IMR-90 (cell line): Measurements from ENCODE around the gene TNRC6C. TPM values are rescaled to one million over a fixed set of nuclear protein-coding genes. Genes with fewer than 3 reads are reported as not detected.

Experiments
- ATAC-seq: fragments of 200-7000 bp; cut with Tn5 transposase; 2 replicates; pipeline ENCODE4 v1.9.1; 2020; ENCODE audit warnings: low read depth, mild to moderate bottlenecking, moderate library complexity
- BruUV-seq: library from RNA; stranded (reverse); fragments of 400-500 nt; replicated peaks from 2 replicates; lab custom pipeline; 2021; lab: Mats Ljungman, UMichigan
- CTCF ChIA-PET: fragments of 300-600 bp; formaldehyde crosslinking; extraction: SDS; loops from one replicate; lab custom pipeline; 2021; ENCODE audit warnings: antibody characterized with exemption; lab: Yijun Ruan, JAX
- POLR2A ChIA-PET: fragments of 300-600 bp; sonication (Branson Sonifier 250); formaldehyde crosslinking; loops from one replicate; lab custom pipeline; 2022; ENCODE audit warnings: antibody characterized with exemption; ENCODE audit not compliant: unreplicated experiment; lab: Charles Lee
- DNase-seq: peaks from one replicate; pipeline ENCODE4 v3.0.0; 2013
- H2AFZ ChIP-seq: replicated peaks from 2 replicates; pipeline ENCODE3; 2013; ENCODE audit warnings: low read length, mild to moderate bottlenecking; ENCODE audit not compliant: poor library complexity
- H2AK5ac ChIP-seq: 2 replicates; pipeline ENCODE4 v1.6.1; 2013; ENCODE audit warnings: low read depth, low read length, inconsistent platforms
- H2AK9ac ChIP-seq: replicated peaks from 2 replicates; pipeline ENCODE3; 2013; ENCODE audit warnings: mild to moderate bottlenecking, low read depth, low read length, moderate library complexity; ENCODE audit not compliant: poor library complexity
- H2BK120ac ChIP-seq: 2 replicates; pipeline ENCODE4 v1.6.1; 2013; ENCODE audit warnings: low read depth, low read length, inconsistent platforms
- H2BK15ac ChIP-seq: 3 replicates; pipeline ENCODE4 v1.6.1; 2013; ENCODE audit warnings: low read depth, low read length, inconsistent platforms
- H2BK20ac ChIP-seq: 2 replicates; pipeline ENCODE4 v1.6.1; 2013; ENCODE audit warnings: low read depth, mild to moderate bottlenecking, inconsistent platforms, low read length, moderate library complexity
- H2BK5ac ChIP-seq: 2 replicates; pipeline ENCODE4 v1.6.1; 2013; ENCODE audit warnings: mild to moderate bottlenecking, low read depth, low read length, inconsistent platforms; ENCODE audit not compliant: poor library complexity, severe bottlenecking
- H3K14ac ChIP-seq: replicated peaks from 2 replicates; pipeline ENCODE4 v1.6.1; 2013; ENCODE audit warnings: low read depth, low read length, inconsistent platforms
- H3K18ac ChIP-seq: 2 replicates; pipeline ENCODE4 v1.6.1; 2013; ENCODE audit warnings: low read depth, low read length, control low read depth
- H3K23ac ChIP-seq: 2 replicates; pipeline ENCODE4 v1.6.1; 2013; ENCODE audit warnings: low read depth, low read length, inconsistent platforms
- H3K27ac ChIP-seq: 2 replicates; pipeline ENCODE4 v1.5.1; 2013; ENCODE audit warnings: mild to moderate bottlenecking, control low read depth, low read length; ENCODE audit not compliant: insufficient read depth
- H3K27me3 ChIP-seq: 2 replicates; pipeline ENCODE4 v1.6.1; 2013; ENCODE audit warnings: low read length; ENCODE audit not compliant: control insufficient read depth, insufficient read depth
- H3K36me3 ChIP-seq: 2 replicates; pipeline ENCODE4 v1.6.1; 2013; ENCODE audit warnings: low read length, mixed read lengths; ENCODE audit not compliant: control insufficient read depth, insufficient read depth
- H3K4ac ChIP-seq: 2 replicates; pipeline ENCODE4 v1.6.1; 2013; ENCODE audit warnings: low read depth, low read length, inconsistent platforms
- H3K4me1 ChIP-seq: 2 replicates; pipeline ENCODE4 v1.6.1; 2013; ENCODE audit warnings: low read length, mixed read lengths; ENCODE audit not compliant: control insufficient read depth, insufficient read depth
- H3K4me2 ChIP-seq: 2 replicates; pipeline ENCODE4 v1.6.1; 2013; ENCODE audit warnings: low read depth, mild to moderate bottlenecking, control low read depth, low read length, moderate library complexity
- H3K4me3 ChIP-seq: 2 replicates; pipeline ENCODE4 v1.5.1; 2013; ENCODE audit warnings: low read depth, mild to moderate bottlenecking, control low read depth, low read length, moderate library complexity; ENCODE audit not compliant: insufficient read depth
- H3K56ac ChIP-seq: 2 replicates; pipeline ENCODE4 v1.6.1; 2013; ENCODE audit warnings: low read length, inconsistent platforms; ENCODE audit not compliant: insufficient read depth; ENCODE audit errors: extremely low read depth
- H3K79me1 ChIP-seq, 2 experiments: 2 replicates each; pipeline ENCODE4 v1.6.1; 2013; ENCODE audit warnings: low read length in 2 of 2, inconsistent platforms in 1 of 2, low read depth in 1 of 2
- H3K9ac ChIP-seq: 2 replicates; pipeline ENCODE4 v1.6.1; 2013; ENCODE audit warnings: low read depth, low read length, control low read depth
- H3K9me1 ChIP-seq: 2 replicates; pipeline ENCODE4 v1.6.1; 2013; ENCODE audit warnings: low read length, inconsistent platforms; ENCODE audit not compliant: insufficient read depth
- H3K9me3 ChIP-seq: 2 replicates; pipeline ENCODE4 v1.6.1; 2013; ENCODE audit warnings: low read length; ENCODE audit not compliant: control insufficient read depth, insufficient read depth
- H4K20me1 ChIP-seq: 2 replicates; pipeline ENCODE4 v1.6.1; 2013; ENCODE audit warnings: low read length, inconsistent platforms; ENCODE audit not compliant: insufficient read depth
- H4K5ac ChIP-seq: 2 replicates; pipeline ENCODE4 v1.6.1; 2013; ENCODE audit warnings: mild to moderate bottlenecking, low read depth, low read length, control low read depth
- H4K8ac ChIP-seq, 2 experiments: 2 replicates each; pipeline ENCODE4 v1.6.1; 2013; ENCODE audit warnings: low read depth in 2 of 2, low read length in 2 of 2, control low read depth in 1 of 2, inconsistent platforms in 1 of 2
- H4K91ac ChIP-seq: 2 replicates; pipeline ENCODE4 v1.6.1; 2013; ENCODE audit warnings: low read depth, low read length, inconsistent platforms; ENCODE audit not compliant: insufficient read depth
- CEBPB ChIP-seq: IDR thresholded peaks from 2 replicates; pipeline ENCODE4 v1.6.1; 2012; ENCODE audit warnings: low read depth, low read length, improper control_type of control experiment
- FOS ChIP-seq: fragments of 150-350 bp; IDR thresholded peaks from 2 replicates; pipeline ENCODE4 v1.6.1; 2016; ENCODE audit warnings: low read depth, low read length
- MAFK ChIP-seq: IDR thresholded peaks from 2 replicates; pipeline ENCODE4 v1.6.1; 2012; ENCODE audit warnings: low read depth, low read length, improper control_type of control experiment
- MAZ ChIP-seq: IDR thresholded peaks from 2 replicates; pipeline ENCODE4 v1.6.1; 2012; ENCODE audit warnings: low read depth, mild to moderate bottlenecking, low read length, improper control_type of control experiment, moderate library complexity, borderline replicate concordance
- RFX5 ChIP-seq: IDR thresholded peaks from 2 replicates; pipeline ENCODE4 v1.8.0; 2012; ENCODE audit warnings: low read depth, mild to moderate bottlenecking, low read length, moderate library complexity
- SMC3 ChIP-seq: fragments of 150-350 bp; IDR thresholded peaks from 2 replicates; pipeline ENCODE4 v1.6.1; 2016; ENCODE audit warnings: low read depth, mild to moderate bottlenecking, antibody characterized with exemption, low read length, moderate library complexity
- WGBS, 2 experiments: methylation state at CpG; one replicate each; pipeline versions ENCODE4 v1.1.5 to v1.1.7; 2013; ENCODE audit warnings: missing lambda C conversion rate in 2 of 2; ENCODE audit not compliant: insufficient read length in 1 of 2; ENCODE audit errors: extremely low coverage in 2 of 2; 5-methylcytosine and 5-hydroxymethylcytosine counted together
- dilution Hi-C: fragments of 300-500 bp; cut with HindIII; formaldehyde crosslinking; loops from one replicate; pipeline ENCODE4 v1.14.3; 2018; ENCODE audit warnings: low sequenced_read_pairs; ENCODE audit not compliant: unreplicated experiment
- in situ Hi-C: fragments of 300-500 bp; cut with MboI; formaldehyde crosslinking; loops from 3 replicates; pipeline ENCODE4 v1.14.3; 2019; ENCODE audit warnings: low sequenced_read_pairs, inconsistent platforms, mixed read lengths
- intact Hi-C: fragments of 100-400 bp; cut with micrococcal nuclease; formaldehyde crosslinking; loops from 2 replicates; pipeline ENCODE4 v1.10.0; 2022
- polyA plus RNA-seq, 3 experiments: library from polyadenylated mRNA; depleted of rRNA; stranded (reverse); fragments of >200 nt; gene quantifications; 2 replicates each; pipeline ENCODE4 v1.2.3, GENCODE V29; 2012; ENCODE audit warnings: low replicate concordance in 1 of 3
- total RNA-seq: library from RNA; depleted of rRNA; stranded (reverse); fragments of >200 nt; gene quantifications from 2 replicates; pipeline ENCODE4 v1.2.3, GENCODE V29; 2012

The TNRC6C gene
- total and polyA plus RNA-seq, 2 of the 4 experiments (the other 2 are of a cell fraction), result 1.6 to 2.7 TPM

DNA sequence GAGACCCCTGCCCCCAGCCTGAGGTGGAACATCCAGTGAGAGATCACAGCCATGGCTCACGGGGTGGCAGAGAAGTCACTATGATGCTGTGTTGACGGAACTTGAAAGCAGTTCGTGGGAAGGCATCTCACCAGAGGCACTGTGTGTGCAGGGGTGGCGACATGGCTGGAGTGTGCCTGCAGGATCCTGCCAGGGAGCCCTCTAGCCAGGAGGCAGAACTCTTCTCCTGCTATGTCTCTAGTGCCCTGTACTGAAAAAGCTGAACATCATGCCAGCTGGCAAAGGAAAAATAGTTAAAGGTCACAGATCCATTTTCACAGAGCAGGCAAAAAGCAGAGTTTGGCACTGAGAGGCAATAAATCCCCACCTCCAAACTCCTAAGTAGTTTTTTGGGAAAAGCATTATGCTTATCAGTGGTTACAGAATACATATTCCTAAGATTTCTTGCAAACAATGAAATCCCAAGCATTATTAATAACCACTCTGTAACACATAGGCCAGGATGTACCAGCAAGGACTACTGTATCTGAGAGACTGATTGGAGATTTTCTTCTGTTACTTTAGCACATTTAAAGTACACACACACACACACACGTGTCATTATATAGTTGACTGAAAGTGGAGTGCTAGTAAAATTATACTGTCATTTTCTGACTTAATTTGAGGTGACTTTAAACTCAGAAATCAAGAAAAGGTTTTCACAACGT lies 36.8 kb downstream of the TNRC6C start:
- no peak overlapping the region for H3K4me3 ChIP-seq
- POLR2A ChIA-PET, result no interaction called here
- H4K8ac ChIP-seq, result no peak overlapping the region
- H3K14ac ChIP-seq, result no peak overlapping the region
- H4K5ac ChIP-seq, result no peak overlapping the region
- no peak for TF ChIP-seq FOS
- no peak for TF ChIP-seq CEBPB
- no peak for TF ChIP-seq MAFK
- TF ChIP-seq RFX5, result no peak
- no peak for TF ChIP-seq MAZ
- no peak for TF ChIP-seq SMC3
- 0 out of 2 replicates have a peak overlapping the region, but pooled peaks have one; percentile 17 for H3K23ac ChIP-seq
- dilution Hi-C loops (no loop called here), intact Hi-C loops (no loop called here), in situ Hi-C loops (no loop called here)
- H3K9me3 ChIP-seq, result no peaks in the 10 kb centered on the region
- no peak overlapping the region for H3K4ac ChIP-seq
- H3K4me2 ChIP-seq, result no peak overlapping the region
- H3K9me1 ChIP-seq, result peaks cover 9% of the 10 kb centered on the region
- H3K27me3 ChIP-seq, result no peaks in the 10 kb centered on the region
- no peak overlapping the region for H2AFZ ChIP-seq
- H2AK5ac ChIP-seq, result no peak overlapping the region
- no peaks in the 10 kb centered on the region for H3K36me3 ChIP-seq
- no peak overlapping the region for H2BK20ac ChIP-seq
- H4K91ac ChIP-seq, result no peak overlapping the region
- no peak overlapping the region for H2BK5ac ChIP-seq
- no peak for DNase-seq
- H2BK120ac ChIP-seq, result no peak overlapping the region
- WGBS, 2 experiments, result 43% methylated on average over 2 of the region's 6 CpGs; no CpG with 5 or more reads in 1 of the 2 experiments
- no peak overlapping the region for H2AK9ac ChIP-seq
- ATAC-seq, result no peak; the same call in 1 of the 2 replicates
- no peak overlapping the region for H3K18ac ChIP-seq
- H3K56ac ChIP-seq, result no peak overlapping the region
- no TSS peak for BruUV-seq
- H3K9ac ChIP-seq, result no peak overlapping the region
- no peaks in the 10 kb centered on the region; the same call in 1 of the 2 replicates for H4K20me1 ChIP-seq
- peaks cover 14 to 45% of the 10 kb centered on the region in 2 experiments for H3K79me1 ChIP-seq
- H3K27ac ChIP-seq, result no peak overlapping the region
- no peak overlapping the region for H2BK15ac ChIP-seq
- CTCF ChIA-PET, result no interaction called here
- H3K4me1 ChIP-seq, result peaks cover 13% of the 10 kb centered on the region
